Stimulated activated CD8-positive, alpha-beta memory T cell treated with anti-CD3 and anti-CD28 coated beads, Interleukin-12 subunit alpha, Interleukin-12 subunit beta, amount 100 ng/mL, for 1 hour (primary cell): ENCODE results near the gene ECHS1.
"Not testable (repeated sequence)": the region's sequence is repeated elsewhere in the genome, so short reads cannot be mapped to it uniquely, and the experiment has no call there.

ENCODE experiments used
- DNase-seq: peaks from one replicate; pipeline ENCODE4 v3.0.0-alpha.2; 2020; ENCODE audit warnings: low read depth

The ECHS1 gene

GRCh38 chr10:133378251-133379096 lies 5.3 kb upstream of the ECHS1 start:
- DNase-seq: no peak

- no peak for DNase-seq
Observed at GRCh38 chr10:133377818-133378250, 4.7 kb upstream of the ECHS1 start.

- no peak for DNase-seq
Observed at GRCh38 chr10:133377025-133377817, 4.1 kb upstream of the ECHS1 start.

- not testable (repeated sequence) for DNase-seq
Observed at GRCh38 chr10:133376183-133376582, 3.0 kb upstream of the ECHS1 start.

- DNase-seq: no peak
Observed at GRCh38 chr10:133375357-133376115, 2.4 kb upstream of the ECHS1 start.

- no peak for DNase-seq
Observed at GRCh38 chr10:133372507-133372906, 647 bp downstream of the ECHS1 start.

- no peak for DNase-seq
Observed at GRCh38 chr10:133370030-133370786, 2.9 kb downstream of the ECHS1 start.

- DNase-seq: no peak
Observed at GRCh38 chr10:133368153-133368552, 5.0 kb downstream of the ECHS1 start.

- not testable (repeated sequence) for DNase-seq
Observed at GRCh38 chr10:133367461-133367860, 5.7 kb downstream of the ECHS1 start.

- no peak for DNase-seq
Observed at GRCh38 chr10:133366751-133367150, 6.4 kb downstream of the ECHS1 start.

- DNase-seq: no peak
Observed at GRCh38 chr10:133366130-133366478, 7.0 kb downstream of the ECHS1 start.

GRCh38 chr10:133365461-133366129 lies 7.6 kb downstream of the ECHS1 start:
- no peak for DNase-seq

- no peak for DNase-seq
Observed at GRCh38 chr10:133364645-133365431, 8.3 kb downstream of the ECHS1 start.

- no peak for DNase-seq
Observed at GRCh38 chr10:133362846-133363245, 10.3 kb downstream of the ECHS1 start.

- DNase-seq: no peak
Observed at GRCh38 chr10:133361773-133362441, 11.2 kb downstream of the ECHS1 start.

GRCh38 chr10:133361227-133361626 lies 11.9 kb downstream of the ECHS1 start:
- no peak for DNase-seq

- DNase-seq: no peak
Observed at GRCh38 chr10:133359972-133360610, 13.1 kb downstream of the ECHS1 start.

- DNase-seq: no peak
Observed at GRCh38 chr10:133359554-133359971, 13.6 kb downstream of the ECHS1 start.

- DNase-seq: no peak
Observed at GRCh38 chr10:133358925-133359310, 14.2 kb downstream of the ECHS1 start.
